GM10266 (cell line): Measurements from ENCODE around the gene ERBB4.
"Not testable (repeated sequence)": the region's sequence is repeated elsewhere in the genome, so short reads cannot be mapped to it uniquely, and the experiment has no call there.

Experiments used
- DNase-seq: peaks from one replicate; pipeline ENCODE4 v3.0.0; 2012; ENCODE audit errors: extremely low spot score
- TF ChIP-seq, protein P1 (sequence below): IDR thresholded peaks from 2 replicates; pipeline ENCODE4 v1.5.1; 2012; ENCODE audit warnings: mild to moderate bottlenecking, low read depth; ENCODE audit not compliant: control insufficient read depth, insufficient read depth; ENCODE audit errors: missing control alignments

Gene ERBB4

GRCh38 chr2:211724933-211725332 is 813.7 kb downstream of the ERBB4 start:
- DNase-seq, result no peak
- TF ChIP-seq, protein P1, sequence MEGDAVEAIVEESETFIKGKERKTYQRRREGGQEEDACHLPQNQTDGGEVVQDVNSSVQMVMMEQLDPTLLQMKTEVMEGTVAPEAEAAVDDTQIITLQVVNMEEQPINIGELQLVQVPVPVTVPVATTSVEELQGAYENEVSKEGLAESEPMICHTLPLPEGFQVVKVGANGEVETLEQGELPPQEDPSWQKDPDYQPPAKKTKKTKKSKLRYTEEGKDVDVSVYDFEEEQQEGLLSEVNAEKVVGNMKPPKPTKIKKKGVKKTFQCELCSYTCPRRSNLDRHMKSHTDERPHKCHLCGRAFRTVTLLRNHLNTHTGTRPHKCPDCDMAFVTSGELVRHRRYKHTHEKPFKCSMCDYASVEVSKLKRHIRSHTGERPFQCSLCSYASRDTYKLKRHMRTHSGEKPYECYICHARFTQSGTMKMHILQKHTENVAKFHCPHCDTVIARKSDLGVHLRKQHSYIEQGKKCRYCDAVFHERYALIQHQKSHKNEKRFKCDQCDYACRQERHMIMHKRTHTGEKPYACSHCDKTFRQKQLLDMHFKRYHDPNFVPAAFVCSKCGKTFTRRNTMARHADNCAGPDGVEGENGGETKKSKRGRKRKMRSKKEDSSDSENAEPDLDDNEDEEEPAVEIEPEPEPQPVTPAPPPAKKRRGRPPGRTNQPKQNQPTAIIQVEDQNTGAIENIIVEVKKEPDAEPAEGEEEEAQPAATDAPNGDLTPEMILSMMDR, result no peak

GRCh38 chr2:211723398-211723797 is 815.2 kb downstream of the ERBB4 start:
- TF ChIP-seq, protein P1, result no peak
- DNase-seq, result no peak

- TF ChIP-seq, protein P1, result no peak
- DNase-seq, result no peak
Observed at GRCh38 chr2:211722928-211723327, 815.7 kb downstream of the ERBB4 start.

DNA sequence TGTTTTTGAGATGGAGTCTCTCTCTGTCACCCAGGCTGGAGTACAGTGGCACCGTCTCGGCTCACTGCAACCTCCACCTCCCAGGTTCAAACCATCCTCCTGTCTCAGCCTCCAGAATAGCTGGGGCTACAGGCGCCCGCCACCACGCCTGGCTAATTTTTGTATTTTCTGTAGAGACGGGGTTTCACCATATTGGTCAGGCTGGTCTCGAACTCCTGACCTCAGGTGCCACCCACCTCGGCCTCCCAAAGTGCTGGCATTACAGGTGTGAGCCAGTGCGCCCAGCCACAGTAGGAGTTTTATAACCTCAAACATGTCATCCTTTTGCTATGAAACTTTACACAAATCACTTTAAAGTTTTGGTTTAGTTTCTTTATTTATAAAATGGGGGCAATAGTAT is 816.7 kb downstream of the ERBB4 start:
- not testable (repeated sequence) for DNase-seq

- TF ChIP-seq, protein P1, result no peak
- DNase-seq, result no peak
Observed at GRCh38 chr2:211709389-211709788, 829.2 kb downstream of the ERBB4 start.

GRCh38 chr2:211692689-211693088 is 845.9 kb downstream of the ERBB4 start:
- TF ChIP-seq, protein P1, result no peak
- DNase-seq, result no peak

DNA sequence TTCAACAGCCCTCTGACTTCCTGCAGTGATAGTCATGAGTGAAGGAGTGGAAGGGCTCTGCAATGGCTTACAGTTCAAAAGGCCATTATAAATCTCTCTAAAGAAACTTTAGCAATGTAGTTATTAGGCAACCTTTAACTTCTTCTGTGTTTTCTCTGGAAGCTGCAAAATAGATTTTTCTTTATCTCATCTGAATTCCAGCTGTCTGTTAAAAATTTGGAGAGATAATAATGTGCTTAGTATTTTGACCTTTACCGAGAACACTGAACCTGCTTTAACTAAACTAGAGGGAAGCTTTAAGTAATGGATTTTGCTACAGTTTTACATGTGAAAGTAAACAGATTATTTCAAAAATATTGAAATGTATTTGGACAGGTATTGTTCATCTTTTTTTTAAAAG is 847.9 kb downstream of the ERBB4 start:
- no peak for DNase-seq
- TF ChIP-seq, protein P1, result no peak

- TF ChIP-seq, protein P1, result no peak
- DNase-seq, result no peak
Observed at GRCh38 chr2:211688196-211688595, 850.4 kb downstream of the ERBB4 start.
